Measurements from ENCODE around the gene COG5.

DNA sequence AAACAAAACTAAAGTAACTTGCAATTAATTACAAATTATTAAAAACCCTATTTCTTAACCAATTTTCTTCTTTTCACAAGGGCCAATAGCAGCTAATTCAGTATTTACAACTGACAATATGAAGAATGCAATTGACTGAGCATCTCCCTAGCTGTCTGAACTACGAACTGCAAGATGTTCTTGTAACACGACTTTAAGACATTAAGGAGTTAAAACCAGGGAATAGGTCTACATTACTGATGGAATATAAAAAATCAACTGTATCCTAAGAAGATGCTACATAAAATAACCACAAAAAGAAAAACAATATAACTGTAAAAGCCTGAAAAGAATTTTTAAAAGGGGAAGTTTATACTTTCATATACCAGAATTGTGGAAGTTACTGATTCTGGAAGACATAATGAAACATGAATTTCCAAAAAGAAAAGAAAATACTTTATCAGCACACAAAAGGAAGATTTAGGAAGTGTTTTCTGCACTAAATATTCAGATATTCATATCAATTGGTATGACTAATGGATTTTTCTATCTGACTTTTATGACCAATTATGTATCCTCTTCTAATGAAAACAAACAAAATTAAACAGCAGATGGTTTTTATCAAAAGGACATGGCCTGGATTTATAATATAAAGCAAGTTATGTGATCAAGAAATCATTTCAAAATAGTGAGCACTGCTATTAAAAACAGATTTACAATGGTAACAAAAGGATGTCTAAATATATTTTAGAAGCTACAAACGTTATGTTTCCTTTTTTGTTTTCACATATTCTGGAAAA is 92.2 kb downstream of the COG5 start:
- TF ChIP-seq KDM4A (IDR thresholded peaks at IDR 0.05; ENCODE audit: low read depth, low read length, severe bottlenecking), result no peak
- no peak for TF ChIP-seq POLR2A (IDR thresholded peaks at IDR 0.05; ENCODE audit: control extremely low read depth in 1 of 2, low read depth in 2 of 2, low read length in 2 of 2)
- no peak for TF ChIP-seq SP2 (IDR thresholded peaks at IDR 0.05; ENCODE audit: low read length)
- TF ChIP-seq, protein P1, sequence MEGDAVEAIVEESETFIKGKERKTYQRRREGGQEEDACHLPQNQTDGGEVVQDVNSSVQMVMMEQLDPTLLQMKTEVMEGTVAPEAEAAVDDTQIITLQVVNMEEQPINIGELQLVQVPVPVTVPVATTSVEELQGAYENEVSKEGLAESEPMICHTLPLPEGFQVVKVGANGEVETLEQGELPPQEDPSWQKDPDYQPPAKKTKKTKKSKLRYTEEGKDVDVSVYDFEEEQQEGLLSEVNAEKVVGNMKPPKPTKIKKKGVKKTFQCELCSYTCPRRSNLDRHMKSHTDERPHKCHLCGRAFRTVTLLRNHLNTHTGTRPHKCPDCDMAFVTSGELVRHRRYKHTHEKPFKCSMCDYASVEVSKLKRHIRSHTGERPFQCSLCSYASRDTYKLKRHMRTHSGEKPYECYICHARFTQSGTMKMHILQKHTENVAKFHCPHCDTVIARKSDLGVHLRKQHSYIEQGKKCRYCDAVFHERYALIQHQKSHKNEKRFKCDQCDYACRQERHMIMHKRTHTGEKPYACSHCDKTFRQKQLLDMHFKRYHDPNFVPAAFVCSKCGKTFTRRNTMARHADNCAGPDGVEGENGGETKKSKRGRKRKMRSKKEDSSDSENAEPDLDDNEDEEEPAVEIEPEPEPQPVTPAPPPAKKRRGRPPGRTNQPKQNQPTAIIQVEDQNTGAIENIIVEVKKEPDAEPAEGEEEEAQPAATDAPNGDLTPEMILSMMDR (IDR thresholded peaks at IDR 0.05; ENCODE audit: control extremely low read depth in 1 of 3, insufficient read depth in 1 of 3, low read depth in 1 of 3, low read length in 3 of 3), result no peak
- TF ChIP-seq GTF2F1 (IDR thresholded peaks at IDR 0.05; ENCODE audit: borderline replicate concordance, low read depth, low read length), result no peak
- no peak for TF ChIP-seq ZNF274 (IDR thresholded peaks at IDR 0.05; ENCODE audit: borderline replicate concordance, extremely low read depth, low read length)
- TF ChIP-seq POLR2AphosphoS5 (IDR thresholded peaks at IDR 0.05; ENCODE audit: low read depth, low read length), result no peak
- no peak for TF ChIP-seq EGR1 (IDR thresholded peaks at IDR 0.05; ENCODE audit: borderline replicate concordance, low read depth, low read length)
- TF ChIP-seq, protein P2, sequence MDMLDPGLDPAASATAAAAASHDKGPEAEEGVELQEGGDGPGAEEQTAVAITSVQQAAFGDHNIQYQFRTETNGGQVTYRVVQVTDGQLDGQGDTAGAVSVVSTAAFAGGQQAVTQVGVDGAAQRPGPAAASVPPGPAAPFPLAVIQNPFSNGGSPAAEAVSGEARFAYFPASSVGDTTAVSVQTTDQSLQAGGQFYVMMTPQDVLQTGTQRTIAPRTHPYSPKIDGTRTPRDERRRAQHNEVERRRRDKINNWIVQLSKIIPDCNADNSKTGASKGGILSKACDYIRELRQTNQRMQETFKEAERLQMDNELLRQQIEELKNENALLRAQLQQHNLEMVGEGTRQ (IDR thresholded peaks at IDR 0.05; ENCODE audit: low read length), result no peak
- TF ChIP-seq TBP (IDR thresholded peaks at IDR 0.05; ENCODE audit: low read depth, low read length), result no peak
- TF ChIP-seq NRF1 (IDR thresholded peaks at IDR 0.05; ENCODE audit: low read depth, low read length), result no peak
- TF ChIP-seq BACH1 (IDR thresholded peaks at IDR 0.05; ENCODE audit: low read length), result no peak
- TF ChIP-seq SIN3A (conservative IDR thresholded peaks at IDR 0.05 in 1 of 2, IDR thresholded peaks at IDR 0.05 in 1 of 2; ENCODE audit: low read depth in 1 of 2, low read length in 2 of 2), result no peak
- TF ChIP-seq, protein P3, sequence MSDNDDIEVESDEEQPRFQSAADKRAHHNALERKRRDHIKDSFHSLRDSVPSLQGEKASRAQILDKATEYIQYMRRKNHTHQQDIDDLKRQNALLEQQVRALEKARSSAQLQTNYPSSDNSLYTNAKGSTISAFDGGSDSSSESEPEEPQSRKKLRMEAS (IDR thresholded peaks at IDR 0.05), result no peak
